Right hindlimb (tissue), 1 donor: ENCODE measurements around the gene FOXN3.

ENCODE experiments used
- DNase-seq: peaks from one replicate; pipeline ENCODE4 v3.0.0-alpha.2; 2018

FOXN3 gene, protein sequence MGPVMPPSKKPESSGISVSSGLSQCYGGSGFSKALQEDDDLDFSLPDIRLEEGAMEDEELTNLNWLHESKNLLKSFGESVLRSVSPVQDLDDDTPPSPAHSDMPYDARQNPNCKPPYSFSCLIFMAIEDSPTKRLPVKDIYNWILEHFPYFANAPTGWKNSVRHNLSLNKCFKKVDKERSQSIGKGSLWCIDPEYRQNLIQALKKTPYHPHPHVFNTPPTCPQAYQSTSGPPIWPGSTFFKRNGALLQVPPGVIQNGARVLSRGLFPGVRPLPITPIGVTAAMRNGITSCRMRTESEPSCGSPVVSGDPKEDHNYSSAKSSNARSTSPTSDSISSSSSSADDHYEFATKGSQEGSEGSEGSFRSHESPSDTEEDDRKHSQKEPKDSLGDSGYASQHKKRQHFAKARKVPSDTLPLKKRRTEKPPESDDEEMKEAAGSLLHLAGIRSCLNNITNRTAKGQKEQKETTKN

DNA sequence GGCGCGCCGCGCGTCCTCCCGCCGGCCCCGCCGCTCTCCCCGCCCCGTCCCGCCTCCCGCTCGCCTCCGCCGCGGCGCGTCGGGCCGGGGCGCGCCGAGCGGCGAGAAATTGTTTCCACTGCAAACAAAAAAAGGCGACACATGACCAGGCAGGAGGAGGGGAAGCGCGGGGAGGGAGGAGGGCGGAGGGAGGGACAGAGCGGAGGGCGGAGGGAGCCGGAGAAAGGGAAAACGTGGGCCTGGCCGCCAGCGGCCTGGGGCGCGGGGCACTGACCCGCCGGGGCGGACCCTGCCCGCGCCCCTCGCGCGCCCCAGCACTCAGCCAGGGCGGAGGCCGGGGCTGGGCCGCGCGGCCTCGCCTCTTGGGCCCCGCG lies at the start of gene FOXN3:
TSS of gene FOXN3 (minus strand) at position 143 of the 374 bp plus-strand sequence. CDS start 4,757 bp downstream, outside the sequence.
- peak; percentile 96 for DNase-seq

DNA sequence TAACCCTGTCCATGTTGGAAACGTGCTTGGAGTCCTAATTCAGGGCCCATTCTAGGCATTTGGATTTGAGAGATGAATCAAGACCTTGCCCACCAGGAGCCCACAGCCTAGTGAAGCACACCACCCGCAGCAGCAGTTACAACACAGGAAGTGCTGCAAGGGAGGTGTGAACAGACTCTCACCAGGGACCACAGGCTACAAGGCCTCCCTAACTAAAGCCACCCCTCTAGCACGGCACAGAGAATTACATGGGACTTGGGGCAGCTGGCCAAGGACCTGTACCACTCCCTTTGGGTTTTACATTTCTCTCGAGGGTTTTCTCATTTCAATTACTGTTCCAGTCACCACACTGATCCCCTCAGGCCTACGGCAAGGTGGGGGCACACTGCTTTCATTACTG lies 49.5 kb upstream of the FOXN3 start:
- DNase-seq: no peak

DNA sequence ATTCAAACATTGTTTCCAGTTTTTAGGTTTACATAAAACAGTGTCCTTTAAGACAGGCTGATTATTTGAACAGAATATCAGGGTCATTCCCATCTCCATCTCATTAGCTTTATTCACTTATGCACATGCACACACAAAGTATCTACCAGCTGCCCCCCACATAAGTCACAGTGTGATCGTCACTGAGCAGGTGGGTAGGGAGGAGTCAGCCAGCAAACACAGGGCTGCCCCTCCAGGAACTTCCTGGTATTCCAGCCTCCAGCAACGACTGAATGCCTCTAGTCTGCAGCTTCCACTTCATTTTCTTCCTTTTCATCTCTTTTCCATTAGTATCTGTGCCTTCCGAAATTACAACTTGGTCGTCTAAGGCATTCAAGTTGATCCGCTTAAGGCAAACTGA lies 48.8 kb upstream of the FOXN3 start:
- DNase-seq: peak; percentile 31

DNA sequence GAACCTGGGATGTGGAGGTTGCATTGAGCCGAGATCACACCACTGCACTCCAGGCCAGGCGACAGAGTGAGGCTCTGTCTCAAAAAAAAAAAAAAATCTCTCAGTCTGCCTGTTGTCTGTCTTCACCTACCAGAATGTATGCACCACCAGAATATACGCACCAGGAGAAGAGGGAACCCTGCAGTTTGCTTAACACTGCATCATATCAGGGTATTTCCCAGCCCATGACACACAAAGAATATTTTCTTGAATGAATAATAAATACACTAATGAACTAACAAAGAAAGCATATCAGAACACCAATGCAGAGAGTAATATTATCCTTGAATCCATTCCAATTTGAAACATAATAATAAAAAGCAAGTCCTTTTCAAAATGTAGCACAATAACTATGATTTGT lies 44.2 kb upstream of the FOXN3 start:
- no peak for DNase-seq

DNA sequence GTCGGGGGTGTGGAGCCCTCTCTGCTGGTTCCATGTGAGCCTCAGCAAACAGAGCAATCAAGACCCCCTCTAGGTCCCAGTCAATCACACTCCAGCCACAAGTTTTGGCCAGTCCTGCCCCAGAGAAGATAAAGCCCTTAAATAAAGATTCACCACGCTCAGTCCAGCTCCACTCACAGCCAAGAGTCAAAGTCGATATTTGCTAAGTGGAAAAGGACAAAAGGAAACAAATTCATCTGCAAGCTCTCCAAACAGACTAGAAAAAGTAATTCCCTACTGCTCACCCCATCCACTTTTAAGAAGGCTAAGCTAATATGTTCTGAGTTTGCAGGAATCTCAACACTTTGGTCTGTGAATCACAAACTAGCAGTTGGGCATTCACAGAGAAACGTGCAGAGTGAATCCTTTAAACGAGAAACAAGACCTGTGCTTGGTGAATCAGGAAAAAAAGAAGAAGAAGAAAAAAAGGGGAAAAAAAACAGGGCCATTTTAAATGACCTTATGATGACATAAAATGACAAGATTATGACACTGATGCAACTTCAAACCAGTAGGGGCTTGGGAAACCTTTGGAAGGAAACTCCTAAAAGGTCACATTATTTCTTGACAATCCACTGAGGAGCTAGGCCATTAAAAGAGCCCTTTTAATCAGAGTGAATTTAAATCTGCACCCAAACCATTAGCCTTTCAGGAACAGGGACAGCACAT lies 41.8 kb upstream of the FOXN3 start:
- DNase-seq: no peak

DNA sequence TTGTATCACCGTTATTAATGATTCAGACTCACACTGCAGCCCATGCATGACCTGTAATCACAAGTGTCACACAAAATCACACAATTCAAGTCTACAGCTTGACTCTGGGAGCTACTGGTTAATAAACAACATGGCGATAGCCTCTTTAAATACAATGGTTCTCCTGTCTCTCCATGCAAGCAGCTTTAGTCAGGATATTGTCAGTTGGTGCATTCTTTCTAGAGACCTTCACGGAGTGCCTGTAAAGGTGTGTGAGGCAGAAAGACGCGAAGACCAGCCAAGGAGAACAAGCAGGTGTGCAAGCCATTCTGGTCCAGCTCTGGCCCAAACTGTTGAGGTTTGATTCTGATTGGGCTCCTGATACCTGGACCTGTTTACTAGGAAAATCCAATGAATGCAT lies 40.0 kb upstream of the FOXN3 start:
- DNase-seq: no peak

- no peak for DNase-seq
Measured at GRCh38 chr14:89455412-89455811, 38.4 kb upstream of the FOXN3 start.

DNA sequence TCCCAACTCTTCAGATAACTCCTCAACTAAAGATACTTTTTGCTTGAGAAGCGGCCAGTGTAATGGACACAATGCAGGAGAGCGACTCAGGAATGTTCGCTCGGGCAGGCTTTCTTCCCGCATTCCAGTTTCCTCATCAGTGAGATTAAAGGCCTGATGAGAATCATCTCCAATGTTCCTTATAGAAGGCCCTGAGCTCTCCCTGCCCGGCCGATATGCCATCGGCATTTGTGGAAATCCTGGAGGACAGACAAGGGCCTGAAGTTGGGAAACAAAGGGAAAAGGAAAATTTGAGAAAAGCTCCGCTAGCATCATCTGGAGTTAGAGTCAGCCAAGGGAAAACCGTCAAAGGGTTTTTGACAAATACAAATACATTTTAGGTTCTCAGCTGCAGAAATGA lies 38.0 kb upstream of the FOXN3 start:
- no peak for DNase-seq

DNA sequence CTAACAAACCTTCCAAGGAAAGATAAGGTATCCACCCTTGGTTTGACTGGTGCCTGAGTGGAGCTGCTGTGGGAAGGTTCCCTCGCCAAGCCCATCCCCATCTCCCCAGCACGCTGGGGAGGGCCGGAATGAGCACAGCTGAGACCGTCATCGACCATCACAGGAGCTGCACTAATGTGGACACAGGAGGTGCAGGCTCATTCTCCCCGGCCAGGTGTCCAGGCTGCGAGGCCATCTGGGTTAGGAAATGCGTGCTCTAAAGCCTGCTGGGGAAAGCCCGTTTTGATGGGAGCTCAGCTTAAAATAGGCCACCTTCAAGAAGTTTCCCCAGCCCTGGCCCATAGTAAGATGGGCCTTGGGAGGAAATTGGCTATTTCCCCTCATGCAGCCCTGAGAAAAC lies 35.2 kb upstream of the FOXN3 start:
- DNase-seq: no peak

DNA sequence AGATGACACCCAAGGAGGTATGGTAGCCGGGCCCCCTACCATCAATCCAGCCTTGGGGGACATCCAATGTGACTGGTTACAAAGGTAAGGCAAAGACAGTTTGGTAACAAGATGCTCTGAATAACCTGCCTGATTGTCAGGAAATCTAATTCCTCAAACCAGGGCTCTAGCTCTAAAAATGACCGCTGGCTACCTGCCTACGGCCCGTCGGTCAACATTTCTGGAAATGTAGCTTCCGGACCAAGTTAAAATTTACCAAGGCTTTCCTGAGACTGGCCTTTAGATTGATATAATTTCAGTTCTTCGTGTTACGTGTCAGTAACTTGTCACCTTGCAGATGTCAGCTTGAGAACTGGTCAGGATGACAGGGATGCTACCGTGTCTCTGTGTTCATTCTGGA lies 34.2 kb upstream of the FOXN3 start:
- no peak for DNase-seq

GRCh38 chr14:89447182-89447944 lies 30.3 kb upstream of the FOXN3 start:
- DNase-seq: no peak

- DNase-seq: no peak
Measured at GRCh38 chr14:89445273-89445973, 28.4 kb upstream of the FOXN3 start.

GRCh38 chr14:89444516-89445125 lies 27.6 kb upstream of the FOXN3 start:
- DNase-seq: no peak

DNA sequence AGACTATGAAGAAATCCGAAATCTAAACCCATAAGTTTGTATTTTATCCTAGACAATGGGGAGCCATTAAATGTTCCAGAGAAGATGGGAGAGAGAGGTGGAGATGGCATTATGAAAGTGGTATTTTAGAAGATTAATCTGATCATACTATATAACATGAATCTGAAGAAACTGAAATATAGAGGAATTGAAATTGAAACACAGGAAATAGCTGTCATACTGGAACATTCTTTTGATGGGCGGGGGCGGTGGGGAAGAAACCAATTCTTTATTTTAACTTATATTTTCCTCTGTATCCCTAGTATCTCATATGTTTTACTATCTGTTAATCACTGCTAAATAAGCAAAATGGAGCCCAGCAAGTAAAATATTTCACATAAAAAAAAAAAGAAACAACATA lies 27.0 kb upstream of the FOXN3 start:
- no peak for DNase-seq

DNA sequence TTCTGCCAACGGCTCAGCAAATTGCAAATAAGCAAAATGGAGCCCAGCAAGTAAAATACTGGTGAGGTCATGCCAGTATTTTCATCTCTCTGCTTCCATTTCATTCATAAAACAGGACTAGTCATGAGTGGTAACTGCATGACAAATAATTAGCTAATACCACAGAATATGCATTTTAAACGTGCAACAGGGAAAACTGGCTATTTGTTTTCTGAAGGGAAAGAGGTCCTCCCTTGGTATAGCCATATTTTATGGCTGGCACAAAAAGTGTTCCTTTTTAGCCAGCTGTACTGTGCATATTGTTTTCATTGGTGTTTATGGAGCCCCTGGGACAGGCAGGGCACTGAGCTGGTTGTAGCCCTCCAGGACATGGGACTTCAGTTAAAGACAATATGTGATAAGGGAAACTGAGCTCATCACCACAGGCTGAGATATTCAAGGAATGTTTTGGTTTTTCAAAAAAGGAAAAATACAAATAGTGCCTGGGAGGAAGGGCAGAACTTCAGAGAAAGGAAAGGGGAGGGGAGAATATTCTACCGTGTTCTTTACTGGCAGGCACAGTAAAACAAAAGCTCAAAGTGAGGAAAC lies 26.1 kb upstream of the FOXN3 start:
- DNase-seq: no peak

DNA sequence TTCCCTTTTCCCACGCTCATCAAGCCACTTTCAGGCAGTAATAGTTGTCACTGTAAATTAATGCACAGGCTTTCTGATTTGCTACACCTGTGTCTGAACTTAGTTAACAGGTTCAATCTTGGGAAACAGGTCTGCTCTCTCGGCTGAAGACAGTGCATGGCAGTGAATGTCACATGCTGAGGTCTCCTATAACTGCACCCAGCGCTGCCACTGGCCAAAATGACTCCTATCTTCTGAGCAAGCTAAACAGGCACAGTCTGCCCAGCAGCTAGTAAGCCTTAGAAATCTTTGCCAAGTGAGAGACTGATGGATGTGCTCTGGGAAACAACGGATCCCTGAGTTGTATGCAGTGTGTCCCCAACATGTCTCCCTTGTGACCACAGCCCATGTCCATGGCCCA lies 25.2 kb upstream of the FOXN3 start:
- no peak for DNase-seq

- no peak for DNase-seq
Measured at GRCh38 chr14:89440986-89441909, 24.2 kb upstream of the FOXN3 start.

DNA sequence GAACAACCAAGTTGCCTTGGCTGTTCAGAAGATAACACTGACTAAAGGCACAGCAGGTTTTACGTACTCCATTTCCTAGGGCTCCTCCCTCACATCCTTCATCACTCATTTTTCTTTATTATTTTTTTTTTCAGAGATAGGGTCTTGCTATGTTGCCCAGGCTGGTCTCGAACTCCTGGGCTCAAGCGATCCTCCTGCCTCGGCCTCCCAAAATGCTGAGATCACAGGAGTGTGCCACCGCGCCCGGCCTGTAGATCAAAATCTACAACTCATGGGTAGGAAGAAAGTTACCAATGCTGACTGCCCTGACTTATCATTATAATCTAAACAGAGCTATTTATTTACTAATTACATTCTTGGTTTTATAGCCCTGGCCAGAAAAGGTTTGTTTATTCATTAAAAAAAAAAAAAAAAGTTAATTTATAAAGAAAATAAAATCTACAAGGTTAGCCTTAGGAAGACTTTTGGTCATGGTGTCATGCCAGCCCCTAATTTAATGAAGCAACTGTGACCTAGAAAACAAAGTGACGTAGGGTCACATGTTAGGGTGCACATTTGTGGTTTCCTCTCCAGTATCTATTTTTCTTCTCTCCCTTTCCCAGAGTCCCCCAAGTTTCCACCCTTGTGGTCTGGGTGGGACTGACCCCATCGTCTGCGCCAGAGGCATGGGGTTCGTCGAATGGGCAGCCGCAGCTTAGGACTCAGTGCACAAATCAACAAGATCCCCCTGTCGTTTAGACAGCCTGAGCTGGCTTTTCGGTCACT lies 19.0 kb upstream of the FOXN3 start:
- no peak for DNase-seq

DNA sequence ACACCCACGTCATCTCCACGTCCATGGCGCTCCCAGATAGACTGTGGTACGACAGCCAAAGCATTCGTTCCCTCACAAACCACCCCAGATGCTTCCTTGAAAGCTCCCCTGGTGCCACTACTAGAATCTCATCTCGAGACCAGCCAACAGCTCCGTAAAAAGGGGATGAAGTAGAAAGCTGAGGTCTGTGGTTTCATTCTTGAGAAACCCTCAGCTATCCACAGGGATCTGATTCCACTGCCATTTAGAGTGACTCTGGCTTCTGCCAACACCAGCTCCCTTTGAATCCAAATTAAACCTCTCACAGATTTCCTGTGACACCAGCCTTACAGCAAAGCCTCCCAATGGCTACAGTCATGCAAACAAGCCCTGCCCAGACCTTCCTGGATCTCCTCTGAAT lies 18.5 kb upstream of the FOXN3 start:
- DNase-seq: no peak

GRCh38 chr14:89432226-89432625 lies 15.2 kb upstream of the FOXN3 start:
- no peak for DNase-seq
